DND-41 (cell line): Measurements from ENCODE around the gene BAD.

ENCODE experiments used
- EZH2 ChIP-seq: IDR thresholded peaks from 3 replicates; pipeline ENCODE4 v1.6.1; 2012; ENCODE audit warnings: borderline replicate concordance, low read depth, mild to moderate bottlenecking, moderate library complexity, low read length, inconsistent platforms; ENCODE audit not compliant: severe bottlenecking
- TF ChIP-seq, protein P1 (sequence below): IDR thresholded peaks from 2 replicates; pipeline ENCODE4 v1.5.1; 2012; ENCODE audit warnings: borderline replicate concordance, low read length, moderate library complexity, mild to moderate bottlenecking; ENCODE audit not compliant: poor library complexity, severe bottlenecking; ENCODE audit errors: extremely low read depth

DNA sequence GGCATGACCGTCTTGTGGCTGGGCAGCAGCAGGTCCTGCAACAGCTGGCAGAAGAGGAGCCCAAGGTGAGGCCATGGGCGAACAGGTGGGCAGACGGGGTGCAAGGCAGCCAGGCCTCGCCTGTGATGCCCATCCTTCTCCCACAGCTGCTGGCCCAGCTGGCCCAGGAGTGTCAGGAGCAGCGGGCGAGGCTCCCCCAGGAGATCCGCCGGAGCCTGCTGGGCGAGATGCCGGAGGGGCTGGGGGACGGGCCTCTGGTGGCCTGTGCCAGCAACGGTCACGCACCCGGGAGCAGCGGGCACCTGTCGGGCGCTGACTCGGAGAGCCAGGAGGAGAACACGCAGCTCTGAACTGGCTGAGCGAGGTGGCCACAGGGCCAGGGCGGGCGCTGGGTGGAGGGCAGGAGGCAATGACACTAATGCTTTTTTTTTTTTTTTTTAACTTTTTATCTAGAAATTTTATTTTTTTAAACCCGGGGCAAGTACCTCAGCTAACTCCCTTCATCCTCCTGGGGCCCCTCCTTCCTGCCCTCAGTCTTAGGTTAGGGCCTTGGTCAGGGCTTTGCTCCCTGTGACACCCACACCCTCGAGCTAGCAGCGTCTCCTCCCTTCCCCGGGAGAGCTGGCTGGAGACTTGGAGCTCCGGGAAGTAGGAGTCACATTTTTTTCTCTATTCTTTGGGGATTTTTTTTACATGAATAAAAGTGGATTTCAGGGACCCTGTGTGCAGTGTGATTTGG is 17.1 kb downstream of the BAD start:
- TF ChIP-seq, protein P1, sequence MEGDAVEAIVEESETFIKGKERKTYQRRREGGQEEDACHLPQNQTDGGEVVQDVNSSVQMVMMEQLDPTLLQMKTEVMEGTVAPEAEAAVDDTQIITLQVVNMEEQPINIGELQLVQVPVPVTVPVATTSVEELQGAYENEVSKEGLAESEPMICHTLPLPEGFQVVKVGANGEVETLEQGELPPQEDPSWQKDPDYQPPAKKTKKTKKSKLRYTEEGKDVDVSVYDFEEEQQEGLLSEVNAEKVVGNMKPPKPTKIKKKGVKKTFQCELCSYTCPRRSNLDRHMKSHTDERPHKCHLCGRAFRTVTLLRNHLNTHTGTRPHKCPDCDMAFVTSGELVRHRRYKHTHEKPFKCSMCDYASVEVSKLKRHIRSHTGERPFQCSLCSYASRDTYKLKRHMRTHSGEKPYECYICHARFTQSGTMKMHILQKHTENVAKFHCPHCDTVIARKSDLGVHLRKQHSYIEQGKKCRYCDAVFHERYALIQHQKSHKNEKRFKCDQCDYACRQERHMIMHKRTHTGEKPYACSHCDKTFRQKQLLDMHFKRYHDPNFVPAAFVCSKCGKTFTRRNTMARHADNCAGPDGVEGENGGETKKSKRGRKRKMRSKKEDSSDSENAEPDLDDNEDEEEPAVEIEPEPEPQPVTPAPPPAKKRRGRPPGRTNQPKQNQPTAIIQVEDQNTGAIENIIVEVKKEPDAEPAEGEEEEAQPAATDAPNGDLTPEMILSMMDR, result no peak
- TF ChIP-seq EZH2, result no peak
